AG09309 (cell line): Measurements from ENCODE around the gene ADPRH.

Experiments used
- DNase-seq: peaks from one replicate; pipeline ENCODE4 v3.0.0-alpha.2; 2010; ENCODE audit warnings: low read depth
- H3K4me3 ChIP-seq: 2 replicates; pipeline ENCODE4 v1.5.1; 2011; ENCODE audit warnings: mild to moderate bottlenecking, low read depth, low read length, moderate library complexity; ENCODE audit not compliant: control insufficient read depth
- CTCF ChIP-seq: IDR thresholded peaks from 2 replicates; pipeline ENCODE4 v1.5.1; 2011; ENCODE audit warnings: mild to moderate bottlenecking, low read depth, low read length, inconsistent platforms; ENCODE audit not compliant: insufficient read depth, control insufficient read depth; ENCODE audit errors: missing control alignments

The ADPRH gene

GRCh38 chr3:119571230-119571629, 8.1 kb upstream of the ADPRH start:
- DNase-seq = no peak
- no peak for TF ChIP-seq CTCF
- no peak overlapping the region for H3K4me3 ChIP-seq

GRCh38 chr3:119571688-119572087, 7.6 kb upstream of the ADPRH start:
- no peak overlapping the region for H3K4me3 ChIP-seq
- TF ChIP-seq CTCF = no peak
- DNase-seq = no peak

GRCh38 chr3:119575507-119575906, 3.8 kb upstream of the ADPRH start:
- no peak for TF ChIP-seq CTCF
- DNase-seq = no peak
- H3K4me3 ChIP-seq = no peak overlapping the region

- peak overlapping the region; percentile 60 for H3K4me3 ChIP-seq
- TF ChIP-seq CTCF = no peak
- DNase-seq = no peak
Measured at GRCh38 chr3:119580067-119580760, 922 bp downstream of the ADPRH start.

- no peak for DNase-seq
- H3K4me3 ChIP-seq = no peak overlapping the region
- TF ChIP-seq CTCF = no peak
Measured at GRCh38 chr3:119582178-119582577, 2.9 kb downstream of the ADPRH start.

GRCh38 chr3:119585208-119585607, 5.9 kb downstream of the ADPRH start:
- DNase-seq = no peak
- no peak for TF ChIP-seq CTCF
- H3K4me3 ChIP-seq = no peak overlapping the region
